GM23338 (cell line): ENCODE measurements around the gene PVALEF.

Source experiments
- CREB1 ChIP-seq: fragments of 250-450 bp; sonication (Bioruptor Pico); IDR thresholded peaks from 2 replicates; pipeline ENCODE4 v1.5.0; 2020; ENCODE audit warnings: low read depth, mild to moderate bottlenecking, moderate library complexity
- CTCF ChIP-seq, 2 experiments: fragments of 200-600 bp in 1 of 2; sonication (generic) in 1 of 2; conservative IDR thresholded peaks; 2 replicates each; pipeline versions ENCODE4 v1.5.1 to v1.6.1; 2016 to 2017; ENCODE audit warnings: antibody characterized with exemption in 2 of 2, low read depth in 2 of 2, mild to moderate bottlenecking in 2 of 2, moderate library complexity in 1 of 2
- ETS1 ChIP-seq: IDR thresholded peaks from 2 replicates; pipeline ENCODE4 v1.6.1; 2016; ENCODE audit warnings: antibody characterized with exemption
- EZH2 ChIP-seq: fragments of 200-600 bp; sonication (generic); IDR thresholded peaks from one replicate; pipeline ENCODE4 v1.8.0; 2017; ENCODE audit warnings: antibody characterized with exemption, mild to moderate bottlenecking, low read depth; ENCODE audit not compliant: unreplicated experiment

GRCh38 chr17:81187586-81188490 is 22.5 kb downstream of the PVALEF start:
- TF ChIP-seq ETS1 (no peak), CTCF (conservative IDR thresholded peaks at IDR 0.05; ENCODE audit: low read depth in 2 of 2) (no peak), EZH2 (no peak), CREB1 (CRISPR knock-in tag) (no peak)
